ENCODE results near the gene IGLON5. TPM values are rescaled to one million over a fixed set of nuclear protein-coding genes. Genes with fewer than 3 reads are reported as not detected.

The IGLON5 gene
- total RNA-seq, 1 experiment from 2014 or later: 41.2 TPM

- TF ChIP-seq, protein P1, sequence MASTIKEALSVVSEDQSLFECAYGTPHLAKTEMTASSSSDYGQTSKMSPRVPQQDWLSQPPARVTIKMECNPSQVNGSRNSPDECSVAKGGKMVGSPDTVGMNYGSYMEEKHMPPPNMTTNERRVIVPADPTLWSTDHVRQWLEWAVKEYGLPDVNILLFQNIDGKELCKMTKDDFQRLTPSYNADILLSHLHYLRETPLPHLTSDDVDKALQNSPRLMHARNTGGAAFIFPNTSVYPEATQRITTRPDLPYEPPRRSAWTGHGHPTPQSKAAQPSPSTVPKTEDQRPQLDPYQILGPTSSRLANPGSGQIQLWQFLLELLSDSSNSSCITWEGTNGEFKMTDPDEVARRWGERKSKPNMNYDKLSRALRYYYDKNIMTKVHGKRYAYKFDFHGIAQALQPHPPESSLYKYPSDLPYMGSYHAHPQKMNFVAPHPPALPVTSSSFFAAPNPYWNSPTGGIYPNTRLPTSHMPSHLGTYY (CRISPR knock-in tag; IDR thresholded peaks at IDR 0.05): no peak
- no peak for TF ChIP-seq CDX4 (CRISPR knock-in tag; IDR thresholded peaks at IDR 0.05; ENCODE audit: borderline replicate concordance)
- no peak for TF ChIP-seq ETV6 (CRISPR knock-in tag; IDR thresholded peaks at IDR 0.05)
- no peak for TF ChIP-seq TCF7 (CRISPR knock-in tag; IDR thresholded peaks at IDR 0.05; ENCODE audit: low read depth)
- no peak for TF ChIP-seq CREM (CRISPR knock-in tag; IDR thresholded peaks at IDR 0.05)
- no peak for TF ChIP-seq PREB (CRISPR knock-in tag; IDR thresholded peaks at IDR 0.05; ENCODE audit: borderline replicate concordance)
Observed at GRCh38 chr19:51346742-51347141, 35.3 kb downstream of the IGLON5 start (continued).

GRCh38 chr19:51347209-51347928 is 35.9 kb downstream of the IGLON5 start:
- no peak for DNase-seq (ENCODE audit: low spot score)
- ATAC-seq: no peak
- Mint-ChIP-seq H3K36me3 (peaks cover 12% of the 10 kb centered on the region), H3K4me1 (peaks cover 9% of the 10 kb centered on the region), H3K9me3 (no peaks in the 10 kb centered on the region), H3K27me3 (ENCODE audit: low read depth) (peaks cover 7% of the 10 kb centered on the region), H3K4me3 (no peak overlapping the region), H3K27ac (no peak overlapping the region)
- ChIA-PET CTCF (no interaction called here), POLR2A (no interaction called here)
- TF ChIP-seq ATF2 (CRISPR knock-in tag; IDR thresholded peaks at IDR 0.05; ENCODE audit: borderline replicate concordance, low read depth): no peak
- no peak for TF ChIP-seq SP1 (CRISPR knock-in tag; conservative IDR thresholded peaks at IDR 0.05)
- no peak for TF ChIP-seq MYBL2 (CRISPR knock-in tag; IDR thresholded peaks at IDR 0.05)
- no peak for TF ChIP-seq CBFB (CRISPR knock-in tag; IDR thresholded peaks at IDR 0.05; ENCODE audit: low read depth)
- TF ChIP-seq STAT6 (CRISPR knock-in tag; conservative IDR thresholded peaks at IDR 0.05; ENCODE audit: low read depth): no peak
- no peak for TF ChIP-seq AFF4 (CRISPR knock-in tag; IDR thresholded peaks at IDR 0.05; ENCODE audit: borderline replicate concordance)
- TF ChIP-seq, protein P2, sequence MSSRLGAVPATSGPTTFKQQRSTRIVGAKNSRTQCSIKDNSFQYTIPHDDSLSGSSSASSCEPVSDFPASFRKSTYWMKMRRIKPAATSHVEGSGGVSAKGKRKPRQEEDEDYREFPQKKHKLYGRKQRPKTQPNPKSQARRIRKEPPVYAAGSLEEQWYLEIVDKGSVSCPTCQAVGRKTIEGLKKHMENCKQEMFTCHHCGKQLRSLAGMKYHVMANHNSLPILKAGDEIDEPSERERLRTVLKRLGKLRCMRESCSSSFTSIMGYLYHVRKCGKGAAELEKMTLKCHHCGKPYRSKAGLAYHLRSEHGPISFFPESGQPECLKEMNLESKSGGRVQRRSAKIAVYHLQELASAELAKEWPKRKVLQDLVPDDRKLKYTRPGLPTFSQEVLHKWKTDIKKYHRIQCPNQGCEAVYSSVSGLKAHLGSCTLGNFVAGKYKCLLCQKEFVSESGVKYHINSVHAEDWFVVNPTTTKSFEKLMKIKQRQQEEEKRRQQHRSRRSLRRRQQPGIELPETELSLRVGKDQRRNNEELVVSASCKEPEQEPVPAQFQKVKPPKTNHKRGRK (CRISPR knock-in tag; IDR thresholded peaks at IDR 0.05; ENCODE audit: borderline replicate concordance): no peak
- no peak for TF ChIP-seq NFATC4 (CRISPR knock-in tag; IDR thresholded peaks at IDR 0.05)
- TF ChIP-seq, protein P3, sequence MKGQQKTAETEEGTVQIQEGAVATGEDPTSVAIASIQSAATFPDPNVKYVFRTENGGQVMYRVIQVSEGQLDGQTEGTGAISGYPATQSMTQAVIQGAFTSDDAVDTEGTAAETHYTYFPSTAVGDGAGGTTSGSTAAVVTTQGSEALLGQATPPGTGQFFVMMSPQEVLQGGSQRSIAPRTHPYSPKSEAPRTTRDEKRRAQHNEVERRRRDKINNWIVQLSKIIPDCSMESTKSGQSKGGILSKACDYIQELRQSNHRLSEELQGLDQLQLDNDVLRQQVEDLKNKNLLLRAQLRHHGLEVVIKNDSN (CRISPR knock-in tag; IDR thresholded peaks at IDR 0.05): no peak
- TF ChIP-seq ZBTB21 (CRISPR knock-in tag; IDR thresholded peaks at IDR 0.05; ENCODE audit: borderline replicate concordance): no peak
- TF ChIP-seq, protein P4, sequence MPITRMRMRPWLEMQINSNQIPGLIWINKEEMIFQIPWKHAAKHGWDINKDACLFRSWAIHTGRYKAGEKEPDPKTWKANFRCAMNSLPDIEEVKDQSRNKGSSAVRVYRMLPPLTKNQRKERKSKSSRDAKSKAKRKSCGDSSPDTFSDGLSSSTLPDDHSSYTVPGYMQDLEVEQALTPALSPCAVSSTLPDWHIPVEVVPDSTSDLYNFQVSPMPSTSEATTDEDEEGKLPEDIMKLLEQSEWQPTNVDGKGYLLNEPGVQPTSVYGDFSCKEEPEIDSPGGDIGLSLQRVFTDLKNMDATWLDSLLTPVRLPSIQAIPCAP (CRISPR knock-in tag; IDR thresholded peaks at IDR 0.05): no peak
- TF ChIP-seq, protein P5, sequence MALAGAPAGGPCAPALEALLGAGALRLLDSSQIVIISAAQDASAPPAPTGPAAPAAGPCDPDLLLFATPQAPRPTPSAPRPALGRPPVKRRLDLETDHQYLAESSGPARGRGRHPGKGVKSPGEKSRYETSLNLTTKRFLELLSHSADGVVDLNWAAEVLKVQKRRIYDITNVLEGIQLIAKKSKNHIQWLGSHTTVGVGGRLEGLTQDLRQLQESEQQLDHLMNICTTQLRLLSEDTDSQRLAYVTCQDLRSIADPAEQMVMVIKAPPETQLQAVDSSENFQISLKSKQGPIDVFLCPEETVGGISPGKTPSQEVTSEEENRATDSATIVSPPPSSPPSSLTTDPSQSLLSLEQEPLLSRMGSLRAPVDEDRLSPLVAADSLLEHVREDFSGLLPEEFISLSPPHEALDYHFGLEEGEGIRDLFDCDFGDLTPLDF (CRISPR knock-in tag; IDR thresholded peaks at IDR 0.05): no peak

Data from WTC11 (cell line).